ENCODE results near the gene MOGAT3.

MOGAT3 gene

DNA sequence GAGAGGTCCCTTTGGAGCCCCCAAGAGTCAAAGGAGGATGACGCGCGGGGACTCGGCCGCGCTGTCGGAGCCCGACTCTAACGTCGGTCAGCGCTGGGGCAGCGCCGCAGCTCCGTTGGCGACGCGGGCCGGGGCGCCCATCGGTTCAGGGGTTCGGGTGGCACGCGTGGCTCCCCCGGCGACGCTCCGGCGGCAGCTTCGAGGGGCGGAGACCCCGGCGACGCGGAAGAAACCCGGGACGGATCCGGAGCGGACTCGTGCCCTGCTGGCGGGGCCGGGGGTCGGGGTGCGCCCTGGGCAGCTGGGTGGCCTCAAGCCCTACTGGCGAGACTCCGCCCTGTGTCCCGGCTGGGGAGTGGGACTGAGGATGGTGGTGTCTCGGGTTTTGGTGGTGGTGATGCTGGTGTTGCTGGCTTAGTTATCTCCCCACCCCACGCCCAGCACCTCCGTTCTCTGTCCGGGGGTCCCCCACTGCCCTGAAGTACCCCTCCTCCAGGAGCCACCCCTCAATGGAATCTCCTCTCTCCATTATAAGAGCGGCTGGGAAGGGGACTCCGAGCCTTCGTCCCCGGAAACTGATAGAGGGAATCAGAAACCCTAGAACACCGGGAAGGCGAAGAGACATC, 20.6 kb downstream of the MOGAT3 start, which contains the start of gene NAT16:
Gene NAT16, minus strand, starts transcription at position 164 of the 626 bp plus-strand sequence. CDS start 5,486 bp downstream, outside the sequence.
- Histone ChIP-seq H3K4me1 (ENCODE audit: control insufficient read depth, insufficient read depth, low read length) (0 out of 2 replicates have a peak, but pooled peaks cover 5% of the 10 kb centered on the region), H3K4me3 (ENCODE audit: low read depth, low read length) (peak within 1 kb of the TSS; percentile 58), H3K9ac (ENCODE audit: low read depth, low read length) (no peak within 1 kb of the TSS), H3K27me3 (ENCODE audit: control insufficient read depth, insufficient read depth, low read length) (peaks cover 61% of the 10 kb centered on the region), H3K9me3 (ENCODE audit: control insufficient read depth, insufficient read depth, low read length) (no peaks in the 10 kb centered on the region), H3K27ac (ENCODE audit: low read depth, low read length) (no peak within 1 kb of the TSS), H3K36me3 (ENCODE audit: control insufficient read depth, insufficient read depth, low read length) (no peaks in the 10 kb centered on the region)

- Histone ChIP-seq H3K4me1 (ENCODE audit: control insufficient read depth, insufficient read depth, low read length) (0 out of 2 replicates have a peak, but pooled peaks cover 5% of the 10 kb centered on the region), H3K27me3 (ENCODE audit: control insufficient read depth, insufficient read depth, low read length) (peaks cover 67% of the 10 kb centered on the region), H3K9me3 (ENCODE audit: control insufficient read depth, insufficient read depth, low read length) (no peaks in the 10 kb centered on the region), H3K4me3 (ENCODE audit: low read depth, low read length) (peak overlapping the region; percentile 58), H3K9ac (ENCODE audit: low read depth, low read length) (no peak overlapping the region), H3K36me3 (ENCODE audit: control insufficient read depth, insufficient read depth, low read length) (no peaks in the 10 kb centered on the region), H3K27ac (ENCODE audit: low read depth, low read length) (no peak overlapping the region)
Observed at GRCh38 chr7:101179713-101180112, 21.1 kb downstream of the MOGAT3 start.

DNA sequence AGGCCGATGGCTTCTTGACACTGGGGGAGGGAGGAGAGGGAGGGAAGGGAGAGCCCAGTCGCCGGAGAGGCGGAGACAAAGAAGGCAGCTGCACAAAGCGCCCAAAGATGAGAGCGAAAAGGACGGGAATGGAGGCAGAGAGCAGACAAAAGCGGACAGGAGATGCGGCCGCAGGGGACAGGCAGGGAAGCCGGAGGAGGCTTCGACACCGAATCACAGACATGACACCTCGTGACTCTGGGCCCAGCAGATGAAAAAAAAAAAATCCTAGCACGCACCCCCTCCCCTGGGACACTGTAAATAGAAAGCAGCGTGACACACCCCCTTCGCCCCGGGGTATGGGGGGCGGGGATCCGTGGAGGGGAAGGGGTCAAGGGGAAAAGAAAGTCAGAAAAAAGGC, 21.7 kb downstream of the MOGAT3 start:
- H3K9me3 ChIP-seq (ENCODE audit: control insufficient read depth, insufficient read depth, low read length), result no peaks in the 10 kb centered on the region
- no peak overlapping the region for H3K9ac ChIP-seq (ENCODE audit: low read depth, low read length)
- H3K4me1 ChIP-seq (ENCODE audit: control insufficient read depth, insufficient read depth, low read length), result 0 out of 2 replicates have a peak, but pooled peaks cover 5% of the 10 kb centered on the region
- peaks cover 73% of the 10 kb centered on the region for H3K27me3 ChIP-seq (ENCODE audit: control insufficient read depth, insufficient read depth, low read length)
- H3K36me3 ChIP-seq (ENCODE audit: control insufficient read depth, insufficient read depth, low read length), result no peaks in the 10 kb centered on the region
- H3K4me3 ChIP-seq (ENCODE audit: low read depth, low read length), result peak overlapping the region; percentile 58
- H3K27ac ChIP-seq (ENCODE audit: low read depth, low read length), result no peak overlapping the region

GRCh38 chr7:101177644-101178043, 23.2 kb downstream of the MOGAT3 start:
- Histone ChIP-seq H3K9ac (ENCODE audit: low read depth, low read length) (no peak overlapping the region), H3K9me3 (ENCODE audit: control insufficient read depth, insufficient read depth, low read length) (no peaks in the 10 kb centered on the region), H3K4me3 (ENCODE audit: low read depth, low read length) (no peak overlapping the region), H3K27ac (ENCODE audit: low read depth, low read length) (no peak overlapping the region), H3K4me1 (ENCODE audit: control insufficient read depth, insufficient read depth, low read length) (peaks cover 7% of the 10 kb centered on the region; the same call in 1 of the 2 replicates), H3K36me3 (ENCODE audit: control insufficient read depth, insufficient read depth, low read length) (no peaks in the 10 kb centered on the region), H3K27me3 (ENCODE audit: control insufficient read depth, insufficient read depth, low read length) (peaks cover 87% of the 10 kb centered on the region)

DNA sequence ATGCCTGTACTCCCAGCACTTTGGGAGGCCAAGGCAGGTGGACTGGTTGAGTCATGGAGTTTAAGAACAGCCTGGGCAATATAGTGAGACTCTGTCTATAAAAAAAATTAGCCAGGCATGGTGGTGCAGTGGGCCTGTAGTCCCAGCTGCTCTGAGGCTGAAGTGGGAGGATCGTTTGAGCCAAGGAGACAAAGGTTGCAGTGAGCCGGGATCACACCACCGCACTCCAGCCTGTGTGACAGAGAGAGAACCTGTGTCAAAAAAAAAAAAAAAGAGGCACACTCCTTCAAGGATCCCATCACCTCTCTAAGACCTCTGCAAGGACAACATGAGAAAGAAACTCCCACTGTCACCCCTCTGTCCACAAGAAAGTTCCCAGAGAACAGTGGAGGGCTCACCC, 25.2 kb downstream of the MOGAT3 start:
- Histone ChIP-seq H3K36me3 (ENCODE audit: control insufficient read depth, insufficient read depth, low read length) (no peaks in the 10 kb centered on the region), H3K9ac (ENCODE audit: low read depth, low read length) (no peak overlapping the region), H3K27me3 (ENCODE audit: control insufficient read depth, insufficient read depth, low read length) (peaks cover 99% of the 10 kb centered on the region)

GRCh38 chr7:101174322-101174854, 26.4 kb downstream of the MOGAT3 start:
- Histone ChIP-seq H3K4me1 (ENCODE audit: control insufficient read depth, insufficient read depth, low read length) (peaks cover 31% of the 10 kb centered on the region), H3K4me3 (ENCODE audit: low read depth, low read length) (peak overlapping the region; percentile 70), H3K36me3 (ENCODE audit: control insufficient read depth, insufficient read depth, low read length) (no peaks in the 10 kb centered on the region), H3K9me3 (ENCODE audit: control insufficient read depth, insufficient read depth, low read length) (no peaks in the 10 kb centered on the region), H3K27me3 (ENCODE audit: control insufficient read depth, insufficient read depth, low read length) (peaks cover 100% of the 10 kb centered on the region), H3K27ac (ENCODE audit: low read depth, low read length) (no peak overlapping the region), H3K9ac (ENCODE audit: low read depth, low read length) (no peak overlapping the region)

More for the DNA sequence above, 25.2 kb downstream of the MOGAT3 start:
- peaks cover 19% of the 10 kb centered on the region for H3K4me1 ChIP-seq (ENCODE audit: control insufficient read depth, insufficient read depth, low read length)
- no peaks in the 10 kb centered on the region for H3K9me3 ChIP-seq (ENCODE audit: control insufficient read depth, insufficient read depth, low read length)
- no peak overlapping the region for H3K4me3 ChIP-seq (ENCODE audit: low read depth, low read length)
- no peak overlapping the region for H3K27ac ChIP-seq (ENCODE audit: low read depth, low read length)

- H3K27ac ChIP-seq (ENCODE audit: low read depth, low read length), result no peak overlapping the region
- peaks cover 36% of the 10 kb centered on the region for H3K4me1 ChIP-seq (ENCODE audit: control insufficient read depth, insufficient read depth, low read length)
- H3K27me3 ChIP-seq (ENCODE audit: control insufficient read depth, insufficient read depth, low read length), result peaks cover 100% of the 10 kb centered on the region
- H3K36me3 ChIP-seq (ENCODE audit: control insufficient read depth, insufficient read depth, low read length), result no peaks in the 10 kb centered on the region
- H3K4me3 ChIP-seq (ENCODE audit: low read depth, low read length), result peak overlapping the region; percentile 70
- H3K9me3 ChIP-seq (ENCODE audit: control insufficient read depth, insufficient read depth, low read length), result no peaks in the 10 kb centered on the region
- no peak overlapping the region for H3K9ac ChIP-seq (ENCODE audit: low read depth, low read length)
Observed at GRCh38 chr7:101173752-101174244, 27.0 kb downstream of the MOGAT3 start.

- Histone ChIP-seq H3K27me3 (ENCODE audit: control insufficient read depth, insufficient read depth, low read length) (peaks cover 100% of the 10 kb centered on the region), H3K9ac (ENCODE audit: low read depth, low read length) (no peak overlapping the region), H3K36me3 (ENCODE audit: control insufficient read depth, insufficient read depth, low read length) (no peaks in the 10 kb centered on the region), H3K4me3 (ENCODE audit: low read depth, low read length) (peak overlapping the region; percentile 41), H3K27ac (ENCODE audit: low read depth, low read length) (no peak overlapping the region), H3K4me1 (ENCODE audit: control insufficient read depth, insufficient read depth, low read length) (peaks cover 43% of the 10 kb centered on the region), H3K9me3 (ENCODE audit: control insufficient read depth, insufficient read depth, low read length) (no peaks in the 10 kb centered on the region)
Observed at GRCh38 chr7:101172854-101173751, 27.7 kb downstream of the MOGAT3 start.

GRCh38 chr7:101172005-101172853, 28.6 kb downstream of the MOGAT3 start:
- H3K9ac ChIP-seq (ENCODE audit: low read depth, low read length), result no peak overlapping the region
- H3K27me3 ChIP-seq (ENCODE audit: control insufficient read depth, insufficient read depth, low read length), result peaks cover 100% of the 10 kb centered on the region
- H3K9me3 ChIP-seq (ENCODE audit: control insufficient read depth, insufficient read depth, low read length), result no peaks in the 10 kb centered on the region
- H3K4me1 ChIP-seq (ENCODE audit: control insufficient read depth, insufficient read depth, low read length), result peaks cover 50% of the 10 kb centered on the region
- H3K36me3 ChIP-seq (ENCODE audit: control insufficient read depth, insufficient read depth, low read length), result no peaks in the 10 kb centered on the region
- H3K4me3 ChIP-seq (ENCODE audit: low read depth, low read length), result peak overlapping the region; percentile 41
- no peak overlapping the region for H3K27ac ChIP-seq (ENCODE audit: low read depth, low read length)

DNA sequence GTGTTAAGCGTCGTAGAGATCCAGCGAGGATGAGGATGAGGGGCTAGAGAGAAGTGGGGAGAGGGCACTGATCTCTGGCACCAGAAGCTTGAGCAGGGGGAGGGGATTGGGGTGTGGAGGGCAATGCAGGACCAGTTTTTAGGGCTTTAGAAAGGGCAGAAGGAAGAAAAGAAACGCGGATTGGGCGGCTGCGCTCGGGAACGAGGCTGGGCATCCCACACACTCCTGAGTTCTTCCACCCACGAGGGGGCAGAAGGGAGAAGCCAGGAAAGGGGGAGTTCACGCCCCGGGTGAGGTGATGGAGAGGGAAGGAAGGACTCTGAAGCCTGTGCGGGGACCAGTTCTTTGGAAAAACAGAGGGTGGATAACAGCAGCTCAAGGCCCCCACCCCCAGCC, 29.4 kb downstream of the MOGAT3 start:
- Histone ChIP-seq H3K9ac (ENCODE audit: low read depth, low read length) (no peak overlapping the region), H3K27ac (ENCODE audit: low read depth, low read length) (no peak overlapping the region), H3K9me3 (ENCODE audit: control insufficient read depth, insufficient read depth, low read length) (no peaks in the 10 kb centered on the region), H3K36me3 (ENCODE audit: control insufficient read depth, insufficient read depth, low read length) (no peaks in the 10 kb centered on the region), H3K4me3 (ENCODE audit: low read depth, low read length) (peak overlapping the region; percentile 41; the same call in 1 of the 2 replicates), H3K27me3 (ENCODE audit: control insufficient read depth, insufficient read depth, low read length) (peaks cover 98% of the 10 kb centered on the region), H3K4me1 (ENCODE audit: control insufficient read depth, insufficient read depth, low read length) (peaks cover 53% of the 10 kb centered on the region)

All from HUES48 (cell line).